Esophagus squamous epithelium (tissue), 4 donors: ENCODE data around the gene HSPA4.

ENCODE experiments used
- POLR2A ChIP-seq, 4 donors: fragments of 450-650 bp; IDR thresholded peaks; one replicate each; pipeline ENCODE4 v1.6.1; 2017; ENCODE audit warnings: antibody characterized with exemption in 4 of 4, mild to moderate bottlenecking in 4 of 4, moderate library complexity in 3 of 4
- TF ChIP-seq, protein P1 (sequence below), 6 experiments: fragments of 450-650 bp in 4 of 6; fragments of 200-600 bp in 2 of 6; sonication (generic) in 2 of 6; IDR thresholded peaks; one replicate each; pipeline ENCODE4 v1.5.1; 2016 to 2019; ENCODE audit warnings: antibody characterized with exemption in 6 of 6, mild to moderate bottlenecking in 4 of 6, moderate library complexity in 4 of 6

DNA sequence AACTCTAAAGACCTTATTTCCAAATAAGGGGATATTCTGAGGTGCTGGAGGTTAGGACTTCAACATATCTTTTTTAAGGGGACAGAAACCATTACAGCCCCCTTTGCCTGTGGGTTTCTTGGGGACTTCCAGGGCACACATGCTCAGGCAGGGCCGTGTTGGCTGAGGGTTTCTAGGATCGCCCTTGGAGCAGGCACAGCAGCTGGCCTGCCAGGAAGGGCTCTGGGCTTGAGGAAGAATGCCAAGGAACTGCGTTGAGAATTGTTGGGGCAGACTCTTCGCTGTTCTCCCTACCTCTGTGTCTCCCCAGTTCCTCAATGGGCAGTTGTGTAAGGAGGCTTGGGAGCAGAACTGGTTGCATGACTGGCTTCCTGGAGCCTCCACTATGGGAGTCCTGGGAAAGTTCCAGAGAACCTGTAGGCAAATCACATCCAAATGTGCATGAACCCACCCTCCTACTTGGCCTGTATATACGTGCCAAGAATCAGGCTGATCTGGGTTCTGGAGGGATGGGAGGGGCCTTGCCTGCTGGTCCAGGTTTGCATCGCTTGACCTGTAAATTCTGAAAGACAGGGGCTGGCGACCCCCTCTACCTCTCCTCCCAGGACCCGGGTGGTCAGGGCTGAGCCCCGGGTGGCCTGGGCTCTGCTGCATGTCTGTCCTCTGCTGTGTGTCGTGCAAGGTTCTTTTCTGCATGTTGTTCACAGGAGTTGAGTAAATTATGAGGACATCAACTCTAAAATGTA lies 65.5 kb downstream of the HSPA4 start:
- TF ChIP-seq, protein P1, sequence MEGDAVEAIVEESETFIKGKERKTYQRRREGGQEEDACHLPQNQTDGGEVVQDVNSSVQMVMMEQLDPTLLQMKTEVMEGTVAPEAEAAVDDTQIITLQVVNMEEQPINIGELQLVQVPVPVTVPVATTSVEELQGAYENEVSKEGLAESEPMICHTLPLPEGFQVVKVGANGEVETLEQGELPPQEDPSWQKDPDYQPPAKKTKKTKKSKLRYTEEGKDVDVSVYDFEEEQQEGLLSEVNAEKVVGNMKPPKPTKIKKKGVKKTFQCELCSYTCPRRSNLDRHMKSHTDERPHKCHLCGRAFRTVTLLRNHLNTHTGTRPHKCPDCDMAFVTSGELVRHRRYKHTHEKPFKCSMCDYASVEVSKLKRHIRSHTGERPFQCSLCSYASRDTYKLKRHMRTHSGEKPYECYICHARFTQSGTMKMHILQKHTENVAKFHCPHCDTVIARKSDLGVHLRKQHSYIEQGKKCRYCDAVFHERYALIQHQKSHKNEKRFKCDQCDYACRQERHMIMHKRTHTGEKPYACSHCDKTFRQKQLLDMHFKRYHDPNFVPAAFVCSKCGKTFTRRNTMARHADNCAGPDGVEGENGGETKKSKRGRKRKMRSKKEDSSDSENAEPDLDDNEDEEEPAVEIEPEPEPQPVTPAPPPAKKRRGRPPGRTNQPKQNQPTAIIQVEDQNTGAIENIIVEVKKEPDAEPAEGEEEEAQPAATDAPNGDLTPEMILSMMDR (IDR thresholded peaks at IDR 0.05): no peak
- no peak for TF ChIP-seq POLR2A (IDR thresholded peaks at IDR 0.05)
